ENCODE measurements around the gene SLC44A4. TPM values are rescaled to one million over a fixed set of nuclear protein-coding genes. Genes with fewer than 3 reads are reported as not detected.

The SLC44A4 gene
- total and polyA plus RNA-seq, 9 of the 15 experiments (the other 6 are each of a cell fraction or from before 2014, with no cell fraction given): 7.9 to 18.6 (median 11.2) TPM

DNA sequence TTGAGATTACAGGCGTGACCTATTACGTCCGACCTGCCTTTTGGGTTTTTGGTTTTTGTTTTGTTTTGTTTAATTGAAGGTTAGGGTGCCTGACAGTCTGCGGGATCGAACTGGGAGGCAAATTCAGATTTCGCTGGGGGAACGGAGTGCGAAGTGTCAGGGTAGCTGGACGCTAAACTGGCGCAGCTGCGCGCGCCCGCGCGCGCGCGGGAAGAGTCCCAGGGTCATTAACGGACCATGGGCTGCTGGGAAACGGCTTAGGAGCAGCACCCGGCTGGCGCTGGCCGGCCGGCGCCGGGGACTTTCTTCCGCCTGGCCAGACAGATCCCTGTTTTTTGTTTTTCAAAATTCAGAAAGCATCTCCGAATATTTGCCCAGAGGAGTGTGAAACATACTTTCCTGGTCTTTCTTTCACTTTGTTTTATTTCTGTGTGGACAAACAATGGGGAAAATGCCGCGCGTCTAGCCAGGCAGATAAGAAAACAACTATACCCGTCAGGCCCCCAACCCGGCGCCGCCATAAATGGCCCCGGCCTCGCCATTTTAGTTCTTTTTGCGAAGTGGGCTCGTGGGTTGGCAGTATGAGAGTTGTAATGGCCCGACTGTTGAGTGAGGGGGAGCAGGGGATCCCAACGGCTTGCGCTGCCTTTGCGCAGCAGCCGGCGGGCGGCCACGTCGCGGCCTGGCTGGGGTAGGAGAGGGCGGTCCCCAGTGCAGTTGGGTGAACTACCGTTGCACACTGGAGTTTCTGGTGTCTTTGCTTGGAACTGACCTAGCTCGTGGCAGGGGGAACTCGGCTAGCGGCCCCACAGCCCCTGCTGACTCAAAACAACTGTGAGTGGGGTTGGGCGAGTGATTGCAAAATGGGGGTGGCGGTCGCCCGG lies 44.2 kb downstream of the SLC44A4 start (continued):
- TF ChIP-seq TEAD2 (tag; IDR thresholded peaks at IDR 0.05) (peak; percentile 62), ZNF384 (IDR thresholded peaks at IDR 0.05; ENCODE audit: low read depth, low read length) (no peak; the same call in 1 of the 2 replicates), NR2C1 (IDR thresholded peaks at IDR 0.05) (no peak), NR2C1 (tag; IDR thresholded peaks at IDR 0.05) (peak; percentile 92), DACH1 (IDR thresholded peaks at IDR 0.05; ENCODE audit: partially characterized antibody) (no peak), VEZF1 (CRISPR knock-in tag; IDR thresholded peaks at IDR 0.05) (no peak), SMARCA4 (IDR thresholded peaks at IDR 0.05) (peak; percentile 78; the same call in 1 of the 2 replicates), BRF2 (IDR thresholded peaks at IDR 0.05; ENCODE audit: borderline replicate concordance, insufficient read depth, insufficient read length) (no peak), TRIM28 (IDR thresholded peaks at IDR 0.05) (peak; percentile 59), SREBF2 (CRISPR knock-in tag; IDR thresholded peaks at IDR 0.05) (peak; percentile 98; the same call in 1 of the 2 replicates), ZNF24 (IDR thresholded peaks at IDR 0.05) (peak; percentile 53; the same call in 1 of the 2 replicates), CREBBP (IDR thresholded peaks at IDR 0.05; ENCODE audit: low read depth, low read length) (no peak), HLTF (IDR thresholded peaks at IDR 0.05) (peak; percentile 95), ZNF282 (CRISPR knock-in tag; IDR thresholded peaks at IDR 0.05) (no peak; the same call in 1 of the 2 replicates), SRSF1 (IDR thresholded peaks at IDR 0.05; ENCODE audit: low read depth, low read length) (peak; percentile 90; the same call in 1 of the 2 replicates), SIX5 (IDR thresholded peaks at IDR 0.05; ENCODE audit: borderline replicate concordance in 1 of 2, insufficient read depth in 1 of 2, low read depth in 1 of 2, low read length in 2 of 2) (0 out of 4 replicates have a peak, but pooled peaks of 1 of the 2 experiments have one; percentile 20), SOX6 (IDR thresholded peaks at IDR 0.05) (peak; percentile 20), GTF2E2 (tag; IDR thresholded peaks at IDR 0.05) (peak; percentile 100), FUS (optimal IDR thresholded peaks at IDR 0.05; ENCODE audit: low read depth, low read length) (no peak), MED1 (CRISPR knock-in tag; IDR thresholded peaks at IDR 0.05; ENCODE audit: borderline replicate concordance) (no peak; the same call in 1 of the 2 replicates), CBX3 (IDR thresholded peaks at IDR 0.05; ENCODE audit: borderline replicate concordance in 1 of 2, low read length in 2 of 2) (peak in 1 of 2 experiments; percentile 46; a peak in 1 of 3 replicates)
- TF ChIP-seq, protein P1, sequence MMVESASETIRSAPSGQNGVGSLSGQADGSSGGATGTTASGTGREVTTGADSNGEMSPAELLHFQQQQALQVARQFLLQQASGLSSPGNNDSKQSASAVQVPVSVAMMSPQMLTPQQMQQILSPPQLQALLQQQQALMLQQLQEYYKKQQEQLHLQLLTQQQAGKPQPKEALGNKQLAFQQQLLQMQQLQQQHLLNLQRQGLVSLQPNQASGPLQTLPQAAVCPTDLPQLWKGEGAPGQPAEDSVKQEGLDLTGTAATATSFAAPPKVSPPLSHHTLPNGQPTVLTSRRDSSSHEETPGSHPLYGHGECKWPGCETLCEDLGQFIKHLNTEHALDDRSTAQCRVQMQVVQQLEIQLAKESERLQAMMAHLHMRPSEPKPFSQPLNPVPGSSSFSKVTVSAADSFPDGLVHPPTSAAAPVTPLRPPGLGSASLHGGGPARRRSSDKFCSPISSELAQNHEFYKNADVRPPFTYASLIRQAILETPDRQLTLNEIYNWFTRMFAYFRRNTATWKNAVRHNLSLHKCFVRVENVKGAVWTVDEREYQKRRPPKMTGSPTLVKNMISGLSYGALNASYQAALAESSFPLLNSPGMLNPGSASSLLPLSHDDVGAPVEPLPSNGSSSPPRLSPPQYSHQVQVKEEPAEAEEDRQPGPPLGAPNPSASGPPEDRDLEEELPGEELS (CRISPR knock-in tag; IDR thresholded peaks at IDR 0.05; ENCODE audit: borderline replicate concordance): no peak
